Fibroblast of lung (primary cell): Measurements from ENCODE around the gene TSHZ1.
"Not testable (repeated sequence)": the region's sequence is repeated elsewhere in the genome, so short reads cannot be mapped to it uniquely, and the experiment has no call there.

ENCODE experiments used
- CTCF ChIP-seq, 2 donors: IDR thresholded peaks in 1 of 2; conservative IDR thresholded peaks in 1 of 2; 1 replicate in 1 of 2; 2 replicates in 1 of 2; pipeline ENCODE4 v1.5.1; 2011 to 2012; ENCODE audit warnings: low read length in 2 of 2, control low read depth in 1 of 2, inconsistent platforms in 1 of 2, low read depth in 1 of 2, mild to moderate bottlenecking in 1 of 2
- EZH2 ChIP-seq: IDR thresholded peaks from 2 replicates; pipeline ENCODE4 v1.5.1; 2012; ENCODE audit warnings: low read length, control low read depth, mild to moderate bottlenecking; ENCODE audit errors: missing control alignments

GRCh38 chr18:75187702-75188101, 22.9 kb upstream of the TSHZ1 start:
- not testable (repeated sequence) for TF ChIP-seq CTCF (conservative IDR thresholded peaks at IDR 0.05 in 1 of 2, IDR thresholded peaks at IDR 0.05 in 1 of 2; ENCODE audit: low read depth in 1 of 2, low read length in 2 of 2); EZH2
